Left lung (tissue), 10 donors: ENCODE data around the gene URI1. TPM values are rescaled to one million over a fixed set of nuclear protein-coding genes. Genes with fewer than 3 reads are reported as not detected.

Source experiments
- ATAC-seq: fragments of 200-7000 bp; cut with Tn5 transposase; one replicate; pipeline ENCODE4 v1.9.1; 2020; ENCODE audit warnings: moderate library complexity
- DNase-seq, 4 donors: peaks; one replicate each; pipeline ENCODE4 v3.0.0-alpha.2; 2013 to 2020
- H3K27ac ChIP-seq, 2 donors: fragments of 200-600 bp; sonication (generic) in 1 of 2; one replicate each; pipeline versions ENCODE4 v1.5.0 to v1.8.0; 2020 to 2021
- H3K27me3 ChIP-seq, 2 donors: fragments of 200-600 bp; sonication (generic) in 1 of 2; one replicate each; pipeline versions ENCODE4 v1.5.0 to v1.8.0; 2020 to 2021
- H3K36me3 ChIP-seq, 2 donors: fragments of 200-600 bp; sonication (generic) in 1 of 2; one replicate each; pipeline versions ENCODE4 v1.5.0 to v1.8.0; 2020 to 2021
- H3K4me1 ChIP-seq, 2 donors: fragments of 200-600 bp; one replicate each; pipeline ENCODE4 v1.8.0; 2021
- H3K4me3 ChIP-seq, 2 donors: fragments of 200-600 bp; sonication (generic) in 1 of 2; one replicate each; pipeline versions ENCODE4 v1.5.0 to v1.8.0; 2020 to 2021; ENCODE audit warnings: mild to moderate bottlenecking in 1 of 2
- H3K9me3 ChIP-seq, 2 donors: fragments of 200-600 bp; sonication (generic) in 1 of 2; one replicate each; pipeline versions ENCODE4 v1.5.0 to v1.8.0; 2020 to 2021
- intact Hi-C, 2 donors: fragments of 100-400 bp; cut with DNase I; formaldehyde crosslinking; loops; one replicate each; pipeline versions ENCODE4 v1.11.2 to v1.14.2; 2022
- polyA plus RNA-seq, 6 donors: library from polyadenylated mRNA; unstranded; fragments of 120-200 nt; gene quantifications; one replicate each; pipeline ENCODE4 v1.2.1, GENCODE V29; 2013; ENCODE audit not compliant: insufficient read length in 6 of 6
- total RNA-seq, 2 donors: library from RNA; stranded (reverse); fragmentation: NEBNext Ultra II Directional; extraction: Animal tissue kit (Norgen Biotek cat#: 25700); gene quantifications; one replicate each; pipeline ENCODE4 v1.2.1, GENCODE V29; 2021
- TF ChIP-seq, protein P1 (sequence below), 2 donors: fragments of 200-600 bp; sonication (generic) in 1 of 2; IDR thresholded peaks; one replicate each; pipeline versions ENCODE4 v1.5.0 to v1.8.0; 2021; ENCODE audit warnings: antibody characterized with exemption in 2 of 2
- donor health status: DM: no; HTN: yes; CAD: no.
- donor health status: DM: no; HTN: no; CAD: no.

URI1 gene
- total and polyA plus RNA-seq, 8 donors: 36.3 to 104 (median 97.2) TPM

DNA sequence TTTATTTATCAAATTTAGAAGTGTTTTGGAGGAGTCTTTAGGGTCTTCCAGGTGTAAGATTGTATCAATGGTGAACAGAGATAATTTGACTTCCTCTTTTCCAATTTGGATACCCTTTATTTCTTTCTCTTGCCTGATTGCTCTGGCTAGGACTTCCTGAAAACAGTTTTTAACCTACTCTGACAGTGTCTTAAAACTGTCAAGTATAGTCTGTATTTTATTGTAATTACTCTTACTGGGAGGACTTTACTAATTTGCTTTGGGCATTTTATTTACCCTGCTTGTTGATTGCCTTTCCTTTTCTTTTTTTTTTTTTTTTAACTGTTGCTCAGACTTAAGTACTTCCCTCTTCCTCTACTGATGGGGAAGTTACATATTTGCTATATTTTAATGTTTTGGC is 81.3 kb downstream of the URI1 start:
- intact Hi-C loops: no loop called here
- no peak for DNase-seq
- H3K4me1 ChIP-seq: peaks cover 0 to 6% of the 10 kb centered on the region in 2 donors
- H3K27ac ChIP-seq: no peak overlapping the region
- no peak overlapping the region for H3K4me3 ChIP-seq
- TF ChIP-seq, protein P1, sequence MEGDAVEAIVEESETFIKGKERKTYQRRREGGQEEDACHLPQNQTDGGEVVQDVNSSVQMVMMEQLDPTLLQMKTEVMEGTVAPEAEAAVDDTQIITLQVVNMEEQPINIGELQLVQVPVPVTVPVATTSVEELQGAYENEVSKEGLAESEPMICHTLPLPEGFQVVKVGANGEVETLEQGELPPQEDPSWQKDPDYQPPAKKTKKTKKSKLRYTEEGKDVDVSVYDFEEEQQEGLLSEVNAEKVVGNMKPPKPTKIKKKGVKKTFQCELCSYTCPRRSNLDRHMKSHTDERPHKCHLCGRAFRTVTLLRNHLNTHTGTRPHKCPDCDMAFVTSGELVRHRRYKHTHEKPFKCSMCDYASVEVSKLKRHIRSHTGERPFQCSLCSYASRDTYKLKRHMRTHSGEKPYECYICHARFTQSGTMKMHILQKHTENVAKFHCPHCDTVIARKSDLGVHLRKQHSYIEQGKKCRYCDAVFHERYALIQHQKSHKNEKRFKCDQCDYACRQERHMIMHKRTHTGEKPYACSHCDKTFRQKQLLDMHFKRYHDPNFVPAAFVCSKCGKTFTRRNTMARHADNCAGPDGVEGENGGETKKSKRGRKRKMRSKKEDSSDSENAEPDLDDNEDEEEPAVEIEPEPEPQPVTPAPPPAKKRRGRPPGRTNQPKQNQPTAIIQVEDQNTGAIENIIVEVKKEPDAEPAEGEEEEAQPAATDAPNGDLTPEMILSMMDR (IDR thresholded peaks at IDR 0.05): no peak
- ATAC-seq: no peak
- H3K36me3 ChIP-seq: peaks cover 0 to 4% of the 10 kb centered on the region in 2 donors
- H3K9me3 ChIP-seq: no peaks in the 10 kb centered on the region
- H3K27me3 ChIP-seq: no peaks in the 10 kb centered on the region

DNA sequence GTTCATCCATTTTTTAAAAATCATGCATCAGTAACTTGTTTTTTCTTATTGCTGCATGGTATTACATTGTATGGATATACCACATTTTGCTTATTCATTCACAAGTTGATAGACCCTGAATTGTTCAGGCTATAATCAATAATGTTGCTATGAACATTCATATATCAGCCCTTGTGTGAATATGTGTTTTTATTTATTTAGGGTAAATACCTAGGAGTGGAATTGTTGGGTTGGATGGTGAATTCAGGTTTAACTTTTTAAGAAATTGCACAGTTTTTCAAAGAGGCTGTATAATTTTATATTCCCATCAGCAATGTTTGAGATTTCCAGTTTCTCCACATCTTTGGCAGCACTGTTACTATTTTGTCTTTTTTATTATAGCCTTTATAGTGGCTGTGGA is 82.1 kb downstream of the URI1 start:
- DNase-seq: no peak
- Histone ChIP-seq H3K9me3 (no peaks in the 10 kb centered on the region), H3K27me3 (no peaks in the 10 kb centered on the region), H3K4me3 (no peak overlapping the region), H3K4me1 (peaks cover 0 to 6% of the 10 kb centered on the region in 2 donors), H3K36me3 (no peaks in the 10 kb centered on the region), H3K27ac (no peak overlapping the region)
- intact Hi-C loops: no loop called here
- TF ChIP-seq, protein P1 (IDR thresholded peaks at IDR 0.05): no peak
- no peak for ATAC-seq

DNA sequence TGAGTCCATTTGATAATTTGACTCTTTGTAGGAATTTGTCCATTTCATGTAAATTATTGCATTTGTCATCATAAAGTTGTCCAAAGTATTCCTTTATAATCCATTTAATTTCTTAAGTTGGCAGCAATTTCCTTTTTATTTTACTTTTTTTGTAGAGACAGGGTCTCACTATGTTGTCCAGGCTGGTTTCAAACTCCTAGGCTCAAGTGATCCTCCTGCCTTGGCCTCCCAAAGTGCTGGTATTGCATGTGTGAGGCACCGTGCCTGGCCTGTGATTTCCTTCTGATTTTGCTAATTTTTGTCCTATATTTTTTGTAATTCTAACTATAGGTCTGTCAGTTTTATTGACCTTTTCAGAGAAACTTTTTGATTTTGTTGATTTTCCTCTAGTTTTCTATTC is 84.9 kb downstream of the URI1 start:
- no peak overlapping the region for H3K27ac ChIP-seq
- no peaks in the 10 kb centered on the region for H3K9me3 ChIP-seq
- ATAC-seq (no peak), DNase-seq (no peak)
- H3K4me1 ChIP-seq: peaks cover 0 to 6% of the 10 kb centered on the region in 2 donors
- H3K4me3 ChIP-seq: no peak overlapping the region
- intact Hi-C loops: no loop called here
- no peaks in the 10 kb centered on the region for H3K27me3 ChIP-seq
- H3K36me3 ChIP-seq: peaks cover 0 to 6% of the 10 kb centered on the region in 2 donors
- TF ChIP-seq, protein P1 (IDR thresholded peaks at IDR 0.05): no peak

DNA sequence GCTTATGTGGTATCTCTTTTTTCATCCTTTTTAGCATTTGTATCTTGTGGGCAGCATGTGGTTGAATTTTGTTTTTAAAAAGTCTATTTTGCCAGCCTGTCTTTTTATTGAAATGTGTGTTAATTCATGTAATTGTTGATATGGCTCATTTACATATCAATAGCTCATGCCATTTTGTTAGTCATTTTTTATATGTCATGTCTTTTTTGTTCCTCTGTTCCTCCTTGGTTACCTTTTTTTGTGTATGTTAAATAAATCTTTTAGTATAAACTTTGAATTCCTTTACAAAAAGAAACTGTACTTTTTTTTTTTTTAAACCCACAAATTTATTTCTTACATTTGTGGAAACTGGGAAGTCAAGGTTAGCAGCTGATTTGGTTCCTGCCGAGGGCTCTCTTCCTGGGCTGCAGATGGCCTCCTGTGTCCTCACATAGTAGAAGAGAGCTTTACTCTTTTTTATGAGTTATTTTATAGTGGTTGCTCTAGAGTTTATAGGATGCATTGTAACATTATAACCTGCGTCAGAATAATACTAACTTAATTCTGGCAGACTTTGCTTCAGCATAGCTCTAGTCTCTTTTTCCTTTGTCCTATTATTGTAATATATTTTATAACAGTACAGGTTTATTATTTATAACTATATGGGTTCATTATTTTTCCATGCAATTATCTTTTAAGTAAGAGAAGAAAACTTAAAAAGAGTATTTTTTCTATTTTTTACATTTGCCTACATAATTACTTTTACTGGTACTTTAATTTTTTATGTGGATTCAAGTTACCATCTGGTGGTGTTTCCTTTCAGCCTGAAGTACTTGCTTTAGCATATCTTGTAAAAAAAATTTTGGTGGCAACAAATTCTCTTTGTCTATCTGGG is 86.3 kb downstream of the URI1 start:
- DNase-seq (no peak), ATAC-seq (no peak)
- H3K9me3 ChIP-seq: no peaks in the 10 kb centered on the region
- H3K36me3 ChIP-seq: peaks cover 0 to 6% of the 10 kb centered on the region in 2 donors
- H3K4me3 ChIP-seq: no peak overlapping the region
- intact Hi-C loops: no loop called here
- peaks cover 0 to 5% of the 10 kb centered on the region in 2 donors for H3K4me1 ChIP-seq
- TF ChIP-seq, protein P1 (IDR thresholded peaks at IDR 0.05): no peak
- no peak overlapping the region for H3K27ac ChIP-seq
- no peaks in the 10 kb centered on the region for H3K27me3 ChIP-seq

DNA sequence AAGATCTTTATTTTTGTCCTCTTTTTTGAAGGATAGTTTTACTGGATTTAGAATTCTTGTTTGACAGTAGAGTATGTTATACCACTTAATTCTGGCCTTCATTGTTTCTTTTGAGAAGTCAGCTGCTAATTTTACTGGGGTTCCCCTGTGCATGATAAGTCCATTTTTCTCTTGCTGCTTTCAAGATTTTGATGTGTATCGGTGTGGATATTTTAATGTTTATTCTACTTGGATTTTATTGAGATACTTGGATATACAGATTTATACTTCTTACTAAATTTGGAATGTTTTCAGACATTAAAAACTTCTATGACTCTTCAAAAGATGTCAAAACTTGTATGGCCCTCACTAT is 86.9 kb downstream of the URI1 start:
- Histone ChIP-seq H3K27me3 (no peaks in the 10 kb centered on the region), H3K36me3 (peaks cover 0 to 6% of the 10 kb centered on the region in 2 donors), H3K9me3 (no peaks in the 10 kb centered on the region), H3K4me3 (no peak overlapping the region), H3K27ac (no peak overlapping the region), H3K4me1 (no peaks in the 10 kb centered on the region)
- TF ChIP-seq, protein P1 (IDR thresholded peaks at IDR 0.05): no peak
- DNase-seq (no peak), ATAC-seq (no peak)
- intact Hi-C loops: no loop called here
